GM12892 (cell line): ENCODE results near the gene DHX9.

Experiments
- POLR2A ChIP-seq: IDR thresholded peaks from 2 replicates; pipeline ENCODE4 v1.6.1; 2011; ENCODE audit warnings: low read depth, low read length, control low read depth
- POLR2AphosphoS5 ChIP-seq: IDR thresholded peaks from 2 replicates; pipeline ENCODE4 v1.6.1; 2011; ENCODE audit warnings: low read depth, low read length, control low read depth
- TAF1 ChIP-seq: IDR thresholded peaks from 2 replicates; pipeline ENCODE4 v1.6.1; 2011; ENCODE audit warnings: low read depth, mild to moderate bottlenecking, control low read depth, low read length, borderline replicate concordance

DNA sequence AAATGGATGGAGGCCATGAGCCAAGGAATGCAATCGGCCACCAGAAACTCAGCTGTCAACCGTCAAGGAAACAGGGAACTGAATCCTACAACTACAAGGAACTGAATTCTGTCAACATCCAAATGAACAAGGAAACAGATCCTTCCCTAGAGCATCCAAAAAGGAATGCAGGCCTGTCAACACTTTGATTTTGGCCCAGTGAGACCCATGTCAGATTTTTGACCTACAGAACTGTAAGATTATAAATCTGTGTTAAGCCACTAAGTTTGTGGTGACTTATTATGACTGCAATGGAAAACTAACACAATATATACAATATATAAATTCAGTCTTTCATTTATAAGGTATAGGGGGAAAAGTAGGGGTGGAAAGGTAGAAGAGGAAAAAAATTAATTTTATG lies 58.5 kb downstream of the DHX9 start:
- TF ChIP-seq POLR2A (no peak), TAF1 (no peak), POLR2AphosphoS5 (no peak)
